Keratinocyte (primary cell): Measurements from ENCODE around the gene POLR2L. TPM values are rescaled to one million over a fixed set of nuclear protein-coding genes. Genes with fewer than 3 reads are reported as not detected.

Source experiments
- DNase-seq: peaks from one replicate; pipeline ENCODE4 v3.0.0-alpha.2; 2011; ENCODE audit warnings: low read depth, missing footprints, low spot score
- FAIRE-seq: peaks from 2 replicates; lab custom pipeline; 2011; peaks lifted over from hg19 to GRCh38; lab: Jason Lieb, UNC
- H2AFZ ChIP-seq: 2 replicates; pipeline ENCODE4 v1.6.0; 2012; ENCODE audit warnings: low read length, control low read depth, inconsistent platforms; ENCODE audit not compliant: control insufficient read depth
- H3K27ac ChIP-seq: 2 replicates; pipeline ENCODE4 v1.5.1; 2011; ENCODE audit warnings: low read length; ENCODE audit not compliant: control insufficient read depth, insufficient read depth
- H3K27me3 ChIP-seq: 3 replicates; pipeline ENCODE4 v1.6.0; 2011; ENCODE audit warnings: low read length; ENCODE audit not compliant: control insufficient read depth, insufficient read depth; ENCODE audit errors: extremely low read depth
- H3K36me3 ChIP-seq, 2 experiments: 2 replicates in 1 of 2; 3 replicates in 1 of 2; pipeline ENCODE4 v1.5.1; 2011; ENCODE audit warnings: low read length in 2 of 2, mild to moderate bottlenecking in 1 of 2; ENCODE audit not compliant: control insufficient read depth in 2 of 2, insufficient read depth in 2 of 2; ENCODE audit errors: extremely low read depth in 1 of 2
- H3K4me1 ChIP-seq: 3 replicates; pipeline ENCODE4 v1.5.1; 2011; ENCODE audit warnings: low read length; ENCODE audit not compliant: control insufficient read depth, insufficient read depth; ENCODE audit errors: extremely low read depth
- H3K4me2 ChIP-seq: 3 replicates; pipeline ENCODE4 v1.6.0; 2011; ENCODE audit warnings: low read depth, low read length; ENCODE audit not compliant: control insufficient read depth, insufficient read depth; ENCODE audit errors: extremely low read depth
- H3K4me3 ChIP-seq, 3 experiments: fragments of 200-600 bp in 1 of 3; sonication (generic) in 1 of 3; 2 replicates in 2 of 3; 3 replicates in 1 of 3; pipeline ENCODE4 v1.5.1; 2011 to 2016; ENCODE audit warnings: low read length in 3 of 3, mild to moderate bottlenecking in 3 of 3, control low read depth in 2 of 3, inconsistent platforms in 1 of 3, low read depth in 1 of 3, mixed read lengths in 1 of 3, mixed run types in 1 of 3, moderate library complexity in 1 of 3; ENCODE audit not compliant: control insufficient read depth in 2 of 3, insufficient read depth in 2 of 3; ENCODE audit errors: extremely low read depth in 1 of 3
- H3K79me2 ChIP-seq: 2 replicates; pipeline ENCODE4 v1.6.0; 2012; ENCODE audit warnings: low read length; ENCODE audit not compliant: control insufficient read depth, insufficient read depth
- H3K9ac ChIP-seq: 3 replicates; pipeline ENCODE4 v1.6.0; 2011; ENCODE audit warnings: low read length; ENCODE audit not compliant: control insufficient read depth, insufficient read depth; ENCODE audit errors: extremely low read depth
- H3K9me1 ChIP-seq: 3 replicates; pipeline ENCODE4 v1.6.0; 2011; ENCODE audit warnings: low read length; ENCODE audit not compliant: control insufficient read depth, insufficient read depth; ENCODE audit errors: extremely low read depth
- H3K9me3 ChIP-seq: 2 replicates; pipeline ENCODE4 v1.5.1; 2012; ENCODE audit warnings: low read depth, low read length; ENCODE audit not compliant: control insufficient read depth
- H4K20me1 ChIP-seq: 3 replicates; pipeline ENCODE4 v1.6.0; 2011; ENCODE audit warnings: low read length; ENCODE audit not compliant: control insufficient read depth, insufficient read depth; ENCODE audit errors: extremely low read depth
- CTCF ChIP-seq, 3 experiments: IDR thresholded peaks in 1 of 3; conservative IDR thresholded peaks in 1 of 3; optimal IDR thresholded peaks in 1 of 3; 2 replicates in 2 of 3; 3 replicates in 1 of 3; pipeline versions ENCODE3 to v1.5.1; 2011; ENCODE audit warnings: low read length in 3 of 3, mild to moderate bottlenecking in 3 of 3, moderate library complexity in 2 of 3, control low read depth in 1 of 3, inconsistent platforms in 1 of 3; ENCODE audit not compliant: insufficient read depth in 2 of 3; ENCODE audit errors: extremely low read depth in 1 of 3
- EZH2 ChIP-seq: IDR thresholded peaks from one replicate; pipeline ENCODE4 v1.6.1; 2012; ENCODE audit warnings: inconsistent platforms, mild to moderate bottlenecking, low read length, moderate library complexity
- dilution Hi-C: fragments of 300-500 bp; cut with MboI; formaldehyde crosslinking; loops from one replicate; pipeline ENCODE4 v1.7.0; 2020; ENCODE audit warnings: low sequenced_read_pairs; ENCODE audit not compliant: extremely low pct_ligation_motif_present
- polyA plus RNA-seq, 5 experiments: library from polyadenylated mRNA; depleted of rRNA in 3 of 5; stranded (reverse) in 3 of 5; stranded (forward) in 1 of 5; unstranded in 1 of 5; fragments of >200 nt; gene quantifications; 1 replicate in 1 of 5; 2 replicates in 3 of 5; 3 replicates in 1 of 5; pipeline versions ENCODE4 v1.2.1 to v1.2.3, GENCODE V29; 2011 to 2012; ENCODE audit warnings: missing spikeins in 2 of 5, low read depth in 1 of 5, low replicate concordance in 1 of 5

POLR2L gene
- polyA plus RNA-seq, 1 donor (not counting 4 experiments of a cell fraction or from before 2014, with no cell fraction given) = 145 TPM

- FAIRE-seq = no peak
- Histone ChIP-seq H3K27ac (no peak overlapping the region), H3K36me3 (peaks cover 0 to 11% of the 10 kb centered on the region in 2 experiments), H3K9ac (no peak overlapping the region), H3K4me3 (no peak overlapping the region), H3K27me3 (peaks cover 2% of the 10 kb centered on the region), H3K4me1 (no peaks in the 10 kb centered on the region), H3K9me1 (no peaks in the 10 kb centered on the region), H3K79me2 (no peaks in the 10 kb centered on the region), H2AFZ (no peak overlapping the region), H3K9me3 (no peaks in the 10 kb centered on the region), H4K20me1 (peaks cover 2% of the 10 kb centered on the region), H3K4me2 (no peak overlapping the region)
- TF ChIP-seq EZH2 (no peak), CTCF (optimal IDR thresholded peaks at IDR 0.05 in 1 of 3, IDR thresholded peaks at IDR 0.05 in 1 of 3, conservative IDR thresholded peaks at IDR 0.05 in 1 of 3; ENCODE audit: extremely low read depth in 1 of 3, insufficient read depth in 2 of 3, low read length in 3 of 3) (no peak)
- no peak for DNase-seq
- dilution Hi-C loops = no loop called here
These were observed 26.1 kb upstream of the POLR2L start for GRCh38 chr11:868394-868793.

GRCh38 chr11:867856-868358 lies 25.6 kb upstream of the POLR2L start:
- Histone ChIP-seq H3K9me3 (no peaks in the 10 kb centered on the region), H3K79me2 (no peaks in the 10 kb centered on the region), H3K9me1 (no peaks in the 10 kb centered on the region), H2AFZ (no peak overlapping the region), H3K36me3 (peaks cover 0 to 13% of the 10 kb centered on the region in 2 experiments), H4K20me1 (peaks cover 2% of the 10 kb centered on the region), H3K9ac (no peak overlapping the region), H3K27me3 (peaks cover 2% of the 10 kb centered on the region), H3K4me3 (no peak overlapping the region), H3K27ac (no peak overlapping the region), H3K4me1 (no peaks in the 10 kb centered on the region), H3K4me2 (no peak overlapping the region)
- FAIRE-seq (no peak), DNase-seq (no peak)
- dilution Hi-C loops = no loop called here
- no peak for TF ChIP-seq EZH2
- no peak for TF ChIP-seq CTCF (optimal IDR thresholded peaks at IDR 0.05 in 1 of 3, IDR thresholded peaks at IDR 0.05 in 1 of 3, conservative IDR thresholded peaks at IDR 0.05 in 1 of 3; ENCODE audit: extremely low read depth in 1 of 3, insufficient read depth in 2 of 3, low read length in 3 of 3)
